ACHN (cell line): ENCODE data around the gene SLC1A3.

Experiments used
- DNase-seq: peaks from one replicate; pipeline ENCODE4 v3.0.0-alpha.2; 2015
- in situ Hi-C: cut with HindIII; loops from 2 replicates; pipeline ENCODE4 v1.10.0; 2017; ENCODE audit warnings: low sequenced_read_pairs, low pct_ligation_motif_present, low pct_unique_long_range_greater_than_20kb

The SLC1A3 gene

DNA sequence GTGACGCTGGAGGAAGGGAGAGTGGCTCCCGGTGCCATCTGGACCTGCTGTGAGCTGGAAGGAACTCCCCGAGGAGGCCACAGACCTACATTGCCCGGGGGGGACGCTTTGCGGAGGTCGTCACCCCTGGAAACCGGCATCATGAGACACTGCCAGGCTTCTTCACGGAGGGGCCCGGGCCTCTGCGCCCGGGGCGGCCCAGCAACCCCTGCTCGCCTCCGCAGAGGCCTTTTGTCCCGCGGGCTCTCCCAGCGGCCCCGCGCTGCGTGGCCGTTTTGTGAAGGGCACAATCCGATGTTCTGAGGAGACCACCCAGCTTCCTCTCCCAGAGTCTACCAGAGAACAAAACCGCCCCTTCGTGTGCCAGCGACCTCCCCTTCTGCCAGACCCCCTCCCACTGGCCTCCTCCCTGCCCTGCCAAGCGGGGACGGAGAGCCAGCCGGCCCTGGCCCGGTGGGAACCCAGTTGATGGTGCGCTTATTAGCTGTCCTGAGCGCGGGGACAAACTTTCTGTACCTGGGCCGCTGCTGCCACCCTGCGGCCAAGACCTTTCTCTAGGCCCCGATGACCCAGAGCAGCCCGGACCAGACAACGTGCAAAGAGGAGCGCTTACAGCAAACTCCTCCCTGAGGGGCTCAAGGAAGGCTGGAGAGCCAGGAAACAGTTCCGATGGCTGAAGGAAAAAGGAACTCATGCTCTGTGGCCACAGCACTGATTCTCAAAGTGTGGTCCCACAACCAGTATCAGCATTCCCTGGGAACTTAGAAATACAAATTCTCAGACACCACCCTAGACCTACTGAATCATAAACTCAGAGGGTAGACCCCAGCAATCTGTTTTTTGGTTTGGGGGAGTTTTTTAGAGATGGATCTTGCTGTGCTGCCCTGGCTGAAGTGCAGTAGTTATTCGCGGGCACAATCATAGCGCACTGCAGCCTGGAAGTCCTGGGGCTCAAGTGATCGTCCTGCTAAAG is 86.7 kb downstream of the SLC1A3 start:
- in situ Hi-C loops, result no loop called here
- peak; percentile 56 for DNase-seq

DNA sequence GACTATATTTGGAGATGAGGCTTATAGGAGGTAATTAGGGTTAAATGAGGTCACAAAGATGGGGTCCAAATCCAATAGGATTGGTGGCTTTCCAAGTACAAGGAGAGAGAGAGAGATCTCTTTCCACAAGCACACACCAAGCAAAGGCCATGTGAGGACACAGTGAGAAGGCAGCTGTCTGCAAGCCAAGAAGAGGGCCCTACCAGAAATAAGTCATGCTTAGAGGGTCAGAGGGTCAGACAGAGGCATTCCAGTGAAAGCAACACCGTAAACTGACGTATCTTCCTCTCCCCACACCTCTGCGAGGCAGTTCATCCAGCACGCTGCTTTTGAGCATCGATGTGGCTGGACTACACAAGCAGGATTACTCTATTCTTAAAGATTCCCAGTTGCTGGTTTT is 87.9 kb downstream of the SLC1A3 start:
- DNase-seq, result no peak
- in situ Hi-C loops, result no loop called here

DNA sequence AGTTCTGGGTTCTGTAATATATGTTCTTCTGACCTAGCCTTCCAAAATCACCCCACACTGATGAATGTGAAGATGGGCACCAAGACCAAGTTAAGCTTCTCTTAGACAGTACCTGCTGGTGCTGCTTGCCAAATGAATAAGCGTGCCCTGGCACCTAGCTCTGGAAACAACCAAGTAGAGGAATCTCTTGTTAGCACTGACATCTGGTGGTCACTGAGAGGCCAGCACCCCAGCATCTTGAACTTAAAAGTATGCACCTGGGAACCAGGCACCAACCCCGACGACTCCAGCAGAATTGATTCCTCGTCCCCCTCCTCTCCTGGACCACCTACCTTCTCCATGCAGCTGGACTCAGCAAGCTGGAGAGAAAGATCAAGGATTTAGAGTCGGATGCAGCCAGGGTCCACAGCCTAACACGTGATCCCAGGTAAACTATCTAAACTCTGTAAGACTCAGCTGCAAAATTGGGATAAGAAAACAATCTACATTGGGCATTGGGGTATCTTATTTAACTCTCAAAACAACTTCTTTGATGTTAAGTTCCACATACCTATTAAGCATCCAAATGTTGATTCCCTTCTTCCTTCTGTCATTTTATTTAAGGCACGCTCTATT is 89.8 kb downstream of the SLC1A3 start:
- in situ Hi-C loops, result no loop called here
- DNase-seq, result peak; percentile 57

DNA sequence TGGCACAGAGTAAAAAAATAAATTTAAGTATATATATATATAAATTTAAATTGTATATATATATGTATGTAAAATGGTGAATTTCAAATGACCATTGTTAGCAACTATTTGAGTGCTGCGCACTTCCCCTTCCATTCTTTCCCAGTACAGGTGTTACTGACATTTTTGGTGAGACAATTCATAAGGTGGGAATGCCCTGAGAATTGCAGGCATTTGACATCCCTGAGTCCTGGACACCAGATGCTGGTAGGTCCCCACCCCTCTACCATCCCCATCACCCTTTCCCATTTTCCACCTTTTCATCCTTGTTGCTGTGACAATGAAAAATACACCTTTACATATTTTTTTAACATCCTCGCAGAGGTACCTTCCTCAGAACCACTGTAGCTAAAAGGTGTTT is 91.6 kb downstream of the SLC1A3 start:
- no peak for DNase-seq
- in situ Hi-C loops, result no loop called here

DNA sequence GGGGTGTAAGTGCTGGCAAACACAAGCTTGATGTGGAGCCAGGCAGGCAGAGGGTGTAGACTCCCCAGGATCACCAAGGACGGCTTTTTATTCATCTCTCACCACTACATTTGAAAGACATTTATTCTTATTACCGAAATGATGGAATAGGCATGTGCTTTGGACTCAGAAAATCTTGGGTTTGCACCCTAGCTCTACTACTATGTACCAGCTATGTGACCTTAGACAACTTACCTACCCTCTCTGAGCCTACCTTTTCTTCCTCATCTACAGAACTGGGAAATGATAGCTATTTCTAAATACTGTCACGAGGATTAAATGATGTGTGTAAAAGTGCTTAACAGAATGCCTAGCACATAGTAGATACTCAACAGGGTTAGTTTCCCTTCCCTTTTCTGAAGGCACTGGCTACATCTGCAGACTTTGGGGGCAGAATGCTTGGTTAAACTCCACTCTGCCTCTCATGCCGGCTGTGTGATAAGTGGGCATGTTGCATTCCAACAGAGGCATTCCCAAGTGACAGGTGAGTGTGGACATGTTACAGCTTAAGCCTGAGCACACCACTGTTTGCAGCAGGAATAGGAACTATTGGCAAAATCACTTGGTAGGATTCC is 94.8 kb downstream of the SLC1A3 start:
- in situ Hi-C loops, result no loop called here
- DNase-seq, result no peak

DNA sequence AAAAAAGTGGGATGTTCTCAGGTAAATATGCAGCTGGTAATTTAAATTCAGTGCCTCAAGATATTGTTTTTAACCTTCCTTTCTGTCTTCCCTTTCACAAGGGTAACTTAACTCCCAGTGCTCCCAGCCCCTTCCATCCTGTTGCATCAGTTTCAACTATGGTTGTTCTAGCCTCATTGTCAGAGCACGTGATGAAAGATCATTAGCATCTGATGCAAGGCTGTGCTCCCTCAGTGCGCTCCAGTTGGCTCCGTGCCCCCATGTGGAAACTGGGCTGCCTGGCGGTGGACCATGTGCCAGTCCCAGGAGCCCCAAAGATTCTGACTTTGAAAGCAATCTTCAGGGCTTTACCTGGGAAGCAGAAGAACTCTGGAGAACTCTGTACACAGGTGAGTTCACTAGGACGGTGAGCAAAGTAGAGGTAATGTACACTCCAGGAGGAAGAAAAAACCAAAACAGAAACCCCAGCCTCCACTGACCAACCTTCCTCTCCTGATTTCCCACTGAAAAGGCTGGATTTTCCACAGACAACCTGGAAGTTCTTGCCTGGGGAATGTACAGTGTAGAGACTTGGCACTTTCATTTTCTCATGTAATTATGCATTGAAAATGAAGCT is 96.9 kb downstream of the SLC1A3 start:
- no peak for DNase-seq
- in situ Hi-C loops, result no loop called here

DNA sequence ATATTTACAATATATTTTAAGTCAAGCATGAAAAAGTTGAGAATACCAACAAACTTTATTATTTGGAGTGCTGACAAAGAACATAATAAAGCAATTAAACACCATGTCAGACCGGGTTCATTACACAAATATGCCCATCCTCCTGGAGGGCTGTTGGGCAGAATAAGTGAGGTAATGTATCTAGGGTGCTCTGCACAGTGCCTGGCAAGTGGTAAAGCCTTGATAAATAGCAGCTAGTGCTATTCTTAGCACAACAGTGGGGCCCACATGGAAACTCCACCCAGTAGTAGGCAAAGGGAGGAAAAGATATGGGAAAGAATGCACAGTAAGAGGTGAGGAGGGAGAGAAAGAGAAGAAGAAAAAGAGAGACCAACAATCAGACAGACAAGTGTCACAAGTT is 97.7 kb downstream of the SLC1A3 start:
- in situ Hi-C loops, result no loop called here

DNA sequence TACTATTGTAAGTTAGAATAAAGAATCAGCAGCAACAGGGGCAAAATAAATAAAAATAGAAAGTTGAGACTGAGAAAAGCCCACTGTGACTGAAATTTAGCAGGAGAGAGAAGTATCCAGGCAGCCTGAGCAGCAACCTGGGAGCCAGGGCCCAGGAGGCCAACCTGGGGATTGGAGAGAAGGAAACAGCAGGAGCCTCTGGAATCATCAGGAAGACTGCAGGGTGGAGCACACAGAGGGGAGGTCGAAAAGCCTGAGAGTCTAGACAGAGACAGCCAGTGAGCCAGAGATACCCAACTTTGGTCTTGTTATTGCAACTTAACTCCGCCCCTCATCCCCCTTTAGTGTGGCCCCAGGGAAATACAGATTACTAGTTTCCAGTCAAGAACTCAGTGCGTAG is 98.6 kb downstream of the SLC1A3 start:
- no peak for DNase-seq
- in situ Hi-C loops, result no loop called here

More for the DNA sequence above, 97.7 kb downstream of the SLC1A3 start:
- DNase-seq, result no peak

DNA sequence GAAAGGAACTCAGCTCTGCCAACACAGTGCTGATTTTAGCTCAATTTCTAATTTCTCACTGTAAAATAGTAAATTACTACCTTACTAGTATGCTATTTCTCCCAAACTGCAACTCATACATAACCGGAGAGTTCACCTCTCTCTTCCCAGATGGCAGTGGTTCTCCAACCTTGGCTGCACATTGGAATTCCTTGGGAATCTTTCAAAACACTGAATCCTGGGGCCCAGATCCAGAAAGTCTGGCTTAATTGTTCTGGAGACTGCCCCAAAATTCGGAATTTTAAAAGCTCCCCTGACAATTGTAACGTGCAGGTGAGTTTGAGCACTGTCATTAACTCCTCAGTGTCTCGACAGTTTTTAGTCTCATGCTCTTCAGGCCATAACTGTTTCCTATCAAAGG is 100.3 kb downstream of the SLC1A3 start:
- in situ Hi-C loops, result no loop called here
- no peak for DNase-seq

DNA sequence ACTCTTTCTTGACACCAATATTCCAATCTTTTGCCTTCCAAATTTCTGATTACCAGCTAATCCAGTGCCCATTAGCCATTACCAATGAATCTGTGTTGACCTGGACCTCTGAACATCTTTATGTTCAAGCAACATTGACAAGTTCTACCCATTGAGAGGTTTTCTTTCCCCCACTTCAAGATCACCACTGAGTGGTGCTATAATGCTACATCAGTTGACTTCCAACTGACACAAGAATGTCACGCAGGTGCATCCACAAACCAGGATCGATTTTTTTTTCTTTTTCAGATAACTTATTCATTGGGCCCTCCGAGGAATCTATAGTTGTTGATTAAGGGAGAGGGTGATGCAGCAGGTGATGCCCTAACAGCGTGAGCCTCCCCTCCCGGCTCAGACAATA is 102.6 kb downstream of the SLC1A3 start:
- no peak for DNase-seq
- in situ Hi-C loops, result no loop called here

DNA sequence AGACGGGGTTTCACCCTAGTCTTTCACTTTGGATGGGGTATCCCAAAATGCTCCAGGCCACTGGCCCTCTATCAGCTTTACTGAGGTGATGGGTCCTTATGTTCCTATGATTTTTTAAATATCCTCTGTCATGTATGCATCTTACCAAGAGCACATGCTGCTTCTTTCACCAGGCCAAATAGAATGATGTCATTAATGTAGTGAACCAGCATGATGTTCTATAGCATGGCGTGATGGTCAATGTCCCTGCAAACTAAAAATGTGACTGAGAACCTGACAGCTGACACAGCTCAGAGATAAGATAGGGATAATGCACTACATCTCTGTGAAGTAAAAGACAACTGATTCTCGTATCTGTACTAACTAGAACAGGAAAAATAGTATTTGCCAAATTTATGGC is 103.6 kb downstream of the SLC1A3 start:
- in situ Hi-C loops, result no loop called here
- no peak for DNase-seq

DNA sequence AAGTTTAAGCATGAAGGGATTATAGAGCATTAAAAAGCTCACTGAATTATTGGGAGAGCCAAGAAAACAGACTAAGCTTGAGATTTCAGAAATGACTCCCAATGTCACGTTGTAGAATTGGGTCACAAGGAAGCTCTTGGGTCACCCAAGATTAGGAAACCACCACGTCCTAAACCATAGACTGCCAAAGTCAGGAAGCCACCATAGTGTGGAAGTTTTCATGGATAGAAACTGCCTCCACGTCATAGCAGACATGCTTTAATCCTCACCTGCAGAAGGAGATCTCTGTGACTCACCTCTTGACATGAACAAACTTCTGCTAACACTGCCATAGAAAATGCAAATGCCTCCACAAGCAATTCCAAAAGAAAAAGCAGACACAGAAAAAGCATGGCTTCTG is 106.3 kb downstream of the SLC1A3 start:
- in situ Hi-C loops, result no loop called here
- no peak for DNase-seq

DNA sequence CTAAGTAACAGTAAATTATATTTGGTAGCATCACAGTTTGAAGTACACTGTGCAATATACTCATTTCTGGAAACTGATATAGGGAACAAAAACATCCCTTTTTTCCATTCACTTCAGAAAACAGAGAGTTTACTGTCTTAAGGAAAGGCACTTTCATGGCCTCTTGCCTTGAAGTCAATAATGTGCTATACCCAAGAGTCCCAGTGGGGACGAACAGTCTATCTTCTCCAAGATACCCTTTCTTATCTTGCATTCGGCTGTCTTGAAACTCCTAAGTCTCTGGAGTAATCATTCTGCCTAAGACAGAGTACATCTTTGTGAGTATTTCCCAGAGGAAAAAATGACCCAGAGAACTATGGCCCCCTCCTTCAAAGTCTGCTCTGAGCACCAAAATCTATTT is 107.1 kb downstream of the SLC1A3 start:
- in situ Hi-C loops, result no loop called here
- DNase-seq, result no peak

DNA sequence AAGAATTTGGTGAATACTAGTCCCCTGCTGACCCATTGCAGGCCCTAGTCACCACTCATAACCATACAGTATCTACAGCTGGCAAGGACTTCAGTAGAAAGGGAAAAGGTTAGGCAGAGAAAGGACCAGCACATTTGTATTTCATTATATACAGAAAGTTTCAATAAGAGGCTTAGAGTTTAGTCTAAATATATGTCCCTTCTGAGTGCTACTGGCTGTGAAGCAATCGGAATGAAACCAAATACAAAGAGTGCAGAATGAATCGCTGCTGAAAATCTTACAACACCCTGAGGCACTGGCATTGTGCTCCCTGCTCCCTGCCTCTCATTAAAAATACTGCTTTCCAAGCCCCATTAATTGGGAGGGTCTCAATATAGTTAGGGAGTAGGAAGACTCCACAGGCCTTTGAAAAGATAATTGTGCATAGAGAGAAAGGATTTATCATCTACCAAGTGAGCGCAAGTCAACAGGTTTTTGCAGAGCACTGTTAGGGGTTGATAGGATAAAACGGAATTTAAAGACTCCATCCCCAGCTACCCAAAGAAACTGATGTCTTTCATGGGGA is 110.8 kb downstream of the SLC1A3 start:
- DNase-seq, result no peak
- in situ Hi-C loops, result no loop called here

DNA sequence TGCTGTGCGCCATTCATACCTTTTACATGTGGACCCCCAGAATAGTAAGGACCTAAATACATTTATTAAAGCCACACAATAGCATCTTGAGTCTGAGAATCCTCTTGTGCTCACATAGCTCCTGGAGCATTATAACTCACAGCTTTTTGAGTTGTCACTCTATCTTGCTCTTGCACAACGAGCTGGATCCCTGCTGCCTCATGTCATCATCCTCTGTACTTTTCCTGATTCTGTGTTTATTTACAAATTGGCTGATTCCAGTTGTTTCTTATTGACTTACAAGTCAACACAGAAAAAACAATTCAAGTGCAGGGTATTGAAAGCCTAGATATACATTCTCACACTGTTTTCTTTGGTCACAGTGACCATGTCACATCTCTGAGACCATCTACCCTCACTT is 112.9 kb downstream of the SLC1A3 start:
- in situ Hi-C loops, result no loop called here
- no peak for DNase-seq

DNA sequence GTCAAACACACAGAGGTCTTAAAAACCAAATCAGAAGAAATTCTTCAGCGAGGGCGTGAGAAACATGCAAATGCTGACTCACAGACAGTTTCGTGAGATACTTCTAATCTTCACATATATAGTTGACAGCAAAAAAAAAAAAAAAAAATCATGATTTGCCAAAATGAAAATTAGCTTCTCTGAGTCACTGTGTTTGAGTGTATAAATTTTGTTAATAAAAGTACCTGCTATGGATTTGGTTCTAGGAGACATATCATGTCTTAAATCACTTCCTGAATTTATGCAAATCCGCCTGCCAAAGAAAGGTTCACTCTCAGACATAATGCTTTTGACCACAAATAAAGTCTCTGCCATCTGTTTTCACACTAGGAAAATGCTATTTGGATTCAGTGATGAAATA is 114.3 kb downstream of the SLC1A3 start:
- in situ Hi-C loops, result no loop called here
- no peak for DNase-seq

DNA sequence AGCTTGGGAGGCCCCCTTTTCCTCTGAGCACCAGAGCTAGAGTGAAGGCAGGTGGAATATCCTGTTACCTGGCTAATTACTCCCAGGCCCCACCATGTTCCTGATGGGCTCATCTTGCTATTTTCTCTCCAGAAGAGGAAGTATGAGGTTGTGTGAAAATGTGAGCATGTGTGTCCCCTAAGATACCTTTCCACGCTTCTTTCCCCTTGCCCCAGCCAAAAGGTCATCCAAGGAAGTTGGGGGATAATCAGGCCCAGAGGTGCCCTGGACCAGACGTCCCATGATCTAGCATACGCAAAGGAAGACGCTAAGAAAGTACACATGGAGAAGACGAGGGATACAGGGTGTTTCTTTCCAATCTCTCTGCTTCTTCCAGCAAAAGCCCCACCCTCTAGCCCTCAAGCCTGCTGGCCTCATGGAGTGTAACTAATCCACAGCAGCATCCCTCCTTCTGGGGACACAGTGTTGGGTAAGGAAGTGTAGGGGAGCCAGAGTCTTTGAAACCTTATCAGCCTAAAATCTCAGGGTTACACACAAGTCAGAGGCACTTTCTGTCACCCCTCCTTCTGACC is 115.3 kb downstream of the SLC1A3 start:
- DNase-seq, result no peak

DNA sequence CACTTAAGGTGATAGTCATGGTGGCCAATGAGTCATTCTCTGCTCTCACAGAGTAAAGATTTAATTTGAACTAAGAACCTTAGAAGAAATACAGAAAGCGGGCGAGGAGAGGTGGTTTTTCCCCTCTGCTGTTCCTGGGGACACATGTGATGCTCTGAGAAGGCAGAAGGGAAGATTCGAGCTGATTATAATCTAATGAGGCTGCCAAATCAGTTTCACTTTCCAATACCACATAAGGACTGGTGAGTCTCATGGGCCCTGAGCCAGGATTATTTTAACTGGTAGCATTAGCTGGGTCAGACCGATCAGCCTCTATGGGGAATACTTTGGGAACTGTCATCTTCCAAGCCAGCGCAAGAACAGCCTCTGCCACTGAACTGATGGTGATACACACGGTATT is 116.5 kb downstream of the SLC1A3 start:
- in situ Hi-C loops, result no loop called here
- DNase-seq, result no peak

More for the DNA sequence above, 115.3 kb downstream of the SLC1A3 start:
- in situ Hi-C loops, result no loop called here

DNA sequence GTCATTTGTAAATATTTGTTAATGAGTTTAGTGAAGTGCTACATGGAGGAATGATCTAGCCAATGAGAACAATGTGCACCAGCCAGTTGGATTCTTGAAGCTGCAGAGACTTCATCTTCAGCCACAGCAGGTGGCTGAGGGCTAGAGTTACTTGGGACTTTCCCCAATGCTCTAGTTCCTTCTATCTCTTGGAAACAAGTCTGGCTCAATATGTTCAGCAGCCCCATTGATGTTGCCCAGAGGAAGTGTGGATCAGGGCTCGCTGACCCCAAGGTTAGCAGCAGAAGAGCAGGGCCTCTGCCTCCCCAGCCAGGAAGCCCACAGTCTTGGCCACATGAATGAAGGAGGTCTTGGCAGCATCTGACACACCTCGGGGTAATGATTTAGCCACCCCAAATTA is 117.5 kb downstream of the SLC1A3 start:
- DNase-seq, result no peak
- in situ Hi-C loops, result no loop called here
